Activated T-cell treated with anti-CD3 and anti-CD28 coated beads, Interleukin-2, amount 50 U/mL, for 24 hours (primary cell): ENCODE measurements around the gene PRRC2A.

ENCODE experiments used
- DNase-seq: peaks from one replicate; pipeline ENCODE4 v3.0.0-alpha.2; 2020
- H3K27ac Mint-ChIP-seq: 2 replicates; pipeline ENCODE4 v1.8.0; 2020; ENCODE audit warnings: mild to moderate bottlenecking, mixed read lengths
- H3K27me3 Mint-ChIP-seq: 2 replicates; pipeline ENCODE4 v1.8.0; 2020; ENCODE audit warnings: mixed read lengths
- H3K36me3 Mint-ChIP-seq: 2 replicates; pipeline ENCODE4 v1.8.0; 2020; ENCODE audit warnings: low read depth, mixed read lengths
- H3K4me1 Mint-ChIP-seq: 2 replicates; pipeline ENCODE4 v1.8.0; 2020; ENCODE audit warnings: low read depth, mixed read lengths
- H3K4me3 Mint-ChIP-seq: 2 replicates; pipeline ENCODE4 v1.8.0; 2020; ENCODE audit warnings: mild to moderate bottlenecking, moderate library complexity, mixed read lengths
- H3K9me3 Mint-ChIP-seq: 2 replicates; pipeline ENCODE4 v1.8.0; 2020; ENCODE audit warnings: mixed read lengths

PRRC2A gene

DNA sequence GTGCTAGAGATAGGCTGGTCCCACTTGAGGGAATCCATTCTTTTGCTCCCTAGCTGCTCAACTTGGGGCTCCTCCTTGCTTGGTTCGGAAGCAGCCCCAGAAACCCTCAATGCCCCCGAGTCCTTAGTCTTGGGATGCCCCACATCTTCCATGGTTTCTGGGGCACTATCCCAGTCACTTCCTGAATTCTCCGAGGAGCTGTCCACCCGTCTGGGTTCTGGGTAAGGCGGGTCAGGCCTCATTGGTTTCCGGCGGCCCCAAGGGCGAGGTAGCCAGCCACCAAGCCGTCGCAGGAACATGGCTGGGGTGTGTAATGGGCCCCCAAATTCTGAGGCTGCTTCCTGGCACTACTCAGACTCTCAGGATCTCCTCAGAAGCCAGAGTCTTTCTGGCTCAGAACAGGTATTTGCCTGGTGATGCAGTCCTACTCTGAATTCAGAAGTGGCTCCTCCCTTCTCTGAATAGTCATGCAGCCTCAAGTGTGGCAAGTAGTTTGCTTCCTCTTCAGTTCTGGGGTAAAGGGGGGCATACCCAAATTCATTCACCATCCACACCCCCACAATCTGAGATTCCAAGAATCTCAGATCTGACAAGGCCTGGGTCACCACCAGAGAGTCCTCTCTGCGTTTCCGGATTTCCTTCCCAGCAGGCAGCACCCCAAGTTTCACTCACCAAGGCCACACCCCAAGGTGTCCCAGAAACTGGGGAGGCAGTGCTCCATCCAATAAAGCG lies 39.3 kb downstream of the PRRC2A start:
- Mint-ChIP-seq H3K27me3 (no peaks in the 10 kb centered on the region), H3K4me1 (peaks cover 90% of the 10 kb centered on the region), H3K9me3 (no peaks in the 10 kb centered on the region), H3K36me3 (peaks cover 95% of the 10 kb centered on the region), H3K4me3 (peak overlapping the region; percentile 96), H3K27ac (peak overlapping the region; percentile 96)
- no peak for DNase-seq

DNA sequence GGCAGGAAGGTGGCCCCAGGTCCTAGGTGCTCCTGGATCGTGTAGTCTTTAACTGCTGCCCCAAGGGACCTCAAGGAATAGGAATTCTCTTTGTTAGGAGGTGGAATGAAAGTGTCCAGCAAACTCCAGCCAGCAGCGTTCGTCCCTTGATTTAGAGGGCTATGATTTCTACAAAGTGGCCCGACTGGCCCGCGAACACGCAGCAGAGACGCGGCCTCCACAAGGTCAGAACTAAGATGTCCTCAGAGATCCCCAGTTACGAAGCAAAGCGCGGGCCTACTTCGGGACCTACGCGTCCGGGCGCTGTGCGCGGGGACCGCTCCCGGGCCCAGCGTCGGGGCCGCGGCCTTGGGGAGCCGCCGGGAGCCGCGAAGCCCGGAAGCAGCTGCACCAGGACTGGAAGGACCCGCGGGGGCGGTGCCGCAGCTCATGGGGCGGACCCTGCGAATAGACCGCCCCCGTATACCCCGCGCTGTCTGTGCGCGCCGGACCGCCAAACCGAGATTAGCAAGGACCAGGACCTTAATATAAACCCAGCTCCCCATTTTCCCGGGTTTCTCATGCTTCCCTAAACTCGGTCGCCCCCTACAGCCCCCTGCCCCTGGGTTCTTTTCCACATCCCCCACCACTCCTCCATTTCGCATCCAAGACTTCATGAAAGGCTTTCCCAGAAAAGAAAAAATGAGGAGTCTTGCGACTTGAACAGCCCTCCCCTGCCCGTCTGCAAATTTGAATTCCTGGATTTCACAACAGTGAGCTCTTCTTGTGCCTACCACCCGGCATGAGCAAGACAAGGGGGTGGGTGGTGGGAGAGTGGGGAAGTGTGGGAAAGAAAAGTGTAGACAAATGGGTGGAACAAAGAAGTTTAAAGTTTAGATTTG lies 40.1 kb downstream of the PRRC2A start, which contains the start of gene C6orf47:
Gene C6orf47, minus strand, starts transcription at position 398 of the 881 bp plus-strand sequence. CDS start 831 bp downstream, outside the sequence.
- peaks cover 95% of the 10 kb centered on the region for H3K36me3 Mint-ChIP-seq
- H3K4me1 Mint-ChIP-seq: peaks cover 84% of the 10 kb centered on the region

GRCh38 chr6:31661262-31662123 lies 41.0 kb downstream of the PRRC2A start:
- DNase-seq: no peak
- no peaks in the 10 kb centered on the region for H3K9me3 Mint-ChIP-seq
- H3K4me3 Mint-ChIP-seq: peak overlapping the region; percentile 96
- H3K27me3 Mint-ChIP-seq: no peaks in the 10 kb centered on the region
- peak overlapping the region; percentile 96 for H3K27ac Mint-ChIP-seq
- peaks cover 95% of the 10 kb centered on the region for H3K36me3 Mint-ChIP-seq
- H3K4me1 Mint-ChIP-seq: peaks cover 78% of the 10 kb centered on the region

More for the DNA sequence above, 40.1 kb downstream of the PRRC2A start, which contains the start of gene C6orf47:
- H3K9me3 Mint-ChIP-seq: no peaks in the 10 kb centered on the region
- peak; percentile 83 for DNase-seq
- peak within 1 kb of the TSS; percentile 96 for H3K27ac Mint-ChIP-seq
- H3K4me3 Mint-ChIP-seq: peak within 1 kb of the TSS; percentile 96
- H3K27me3 Mint-ChIP-seq: no peaks in the 10 kb centered on the region

DNA sequence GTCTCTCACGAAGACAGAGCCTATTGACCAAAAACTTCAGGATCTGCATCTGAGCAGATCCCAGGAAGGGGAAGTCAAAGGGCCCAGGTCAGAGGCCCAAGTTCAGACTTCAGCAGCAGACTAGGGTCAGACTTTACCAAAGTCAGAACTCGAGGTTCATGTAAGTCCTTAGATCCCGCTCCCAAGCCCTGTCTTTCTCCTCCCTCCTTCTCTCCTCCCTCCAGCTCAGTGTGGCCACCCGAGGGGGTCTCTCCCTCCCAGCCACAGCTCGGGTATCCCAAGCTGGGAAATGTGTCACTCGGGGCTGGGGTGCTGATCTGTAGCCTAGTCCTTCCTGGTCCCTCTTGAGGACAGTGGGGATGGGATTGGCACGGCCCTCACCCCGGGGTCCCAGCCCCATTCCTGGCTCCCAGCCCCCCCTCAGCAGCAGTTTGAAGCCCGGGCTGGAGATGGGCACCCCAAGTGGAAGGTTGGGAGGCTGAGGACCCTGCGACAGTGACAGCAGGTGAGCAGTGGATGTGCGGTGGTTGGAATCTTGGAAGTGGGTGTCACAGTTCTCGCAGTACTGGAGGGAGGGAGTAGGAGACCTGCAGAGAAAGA lies 41.7 kb downstream of the PRRC2A start:
- peak overlapping the region; percentile 76 for H3K27ac Mint-ChIP-seq
- H3K27me3 Mint-ChIP-seq: no peaks in the 10 kb centered on the region
- H3K9me3 Mint-ChIP-seq: no peaks in the 10 kb centered on the region
- H3K4me3 Mint-ChIP-seq: peak overlapping the region; percentile 53
- no peak for DNase-seq
- peaks cover 97% of the 10 kb centered on the region for H3K36me3 Mint-ChIP-seq
- peaks cover 78% of the 10 kb centered on the region for H3K4me1 Mint-ChIP-seq

GRCh38 chr6:31663126-31663960 lies 42.8 kb downstream of the PRRC2A start:
- DNase-seq: no peak
- no peaks in the 10 kb centered on the region for H3K27me3 Mint-ChIP-seq
- H3K4me1 Mint-ChIP-seq: peaks cover 78% of the 10 kb centered on the region
- no peaks in the 10 kb centered on the region for H3K9me3 Mint-ChIP-seq
- peak overlapping the region; percentile 97 for H3K27ac Mint-ChIP-seq
- H3K36me3 Mint-ChIP-seq: peaks cover 98% of the 10 kb centered on the region
- H3K4me3 Mint-ChIP-seq: peak overlapping the region; percentile 89

- peak overlapping the region; percentile 89 for H3K4me3 Mint-ChIP-seq
- peak overlapping the region; percentile 97 for H3K27ac Mint-ChIP-seq
- peaks cover 78% of the 10 kb centered on the region for H3K4me1 Mint-ChIP-seq
- peaks cover 98% of the 10 kb centered on the region for H3K36me3 Mint-ChIP-seq
- no peaks in the 10 kb centered on the region for H3K9me3 Mint-ChIP-seq
- no peak for DNase-seq
- no peaks in the 10 kb centered on the region for H3K27me3 Mint-ChIP-seq
Observed at GRCh38 chr6:31663961-31664789, 43.7 kb downstream of the PRRC2A start.

DNA sequence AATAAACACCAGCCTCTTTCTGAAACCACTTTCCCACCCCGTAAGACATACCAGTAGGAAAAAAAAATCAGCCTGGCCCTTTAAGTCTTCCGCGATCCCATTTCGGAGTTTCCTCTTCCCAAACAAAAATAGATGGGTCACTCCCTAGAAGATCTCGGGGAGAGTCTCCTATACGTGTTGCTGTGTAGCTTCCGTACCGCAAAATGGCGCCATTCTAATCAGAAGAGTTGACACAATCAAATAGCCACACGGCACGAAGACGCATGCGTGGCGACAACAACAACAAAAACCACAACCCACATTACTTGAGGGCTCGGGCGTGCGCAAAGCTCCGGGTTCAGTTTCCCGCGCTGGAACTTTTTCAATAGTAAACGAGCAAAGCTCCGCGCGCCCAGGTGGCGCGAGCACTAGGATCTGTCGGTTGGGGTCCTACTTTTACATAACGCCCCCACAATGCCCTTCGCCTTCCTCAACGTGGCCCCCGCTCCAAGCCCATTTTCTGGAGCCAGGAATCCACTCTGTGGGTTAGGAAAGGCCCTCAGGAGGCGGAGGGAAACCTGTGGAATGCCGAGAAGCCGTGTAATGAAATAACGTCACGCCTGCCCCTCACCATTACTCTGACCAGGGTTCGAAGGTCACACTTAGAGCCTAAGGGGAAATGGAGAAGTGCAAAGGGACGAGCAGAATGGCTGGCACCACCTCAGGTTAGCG lies 44.4 kb downstream of the PRRC2A start, which contains the start of gene GPANK1:
Gene GPANK1, minus strand, starts transcription at position 208 of the 711 bp plus-strand sequence. CDS start 519 bp downstream, outside the sequence.
- Mint-ChIP-seq H3K27me3 (no peaks in the 10 kb centered on the region), H3K36me3 (peaks cover 98% of the 10 kb centered on the region), H3K27ac (peak within 1 kb of the TSS; percentile 97), H3K9me3 (no peaks in the 10 kb centered on the region), H3K4me1 (peaks cover 76% of the 10 kb centered on the region), H3K4me3 (peak within 1 kb of the TSS; percentile 89)
- DNase-seq: peak; percentile 86

DNA sequence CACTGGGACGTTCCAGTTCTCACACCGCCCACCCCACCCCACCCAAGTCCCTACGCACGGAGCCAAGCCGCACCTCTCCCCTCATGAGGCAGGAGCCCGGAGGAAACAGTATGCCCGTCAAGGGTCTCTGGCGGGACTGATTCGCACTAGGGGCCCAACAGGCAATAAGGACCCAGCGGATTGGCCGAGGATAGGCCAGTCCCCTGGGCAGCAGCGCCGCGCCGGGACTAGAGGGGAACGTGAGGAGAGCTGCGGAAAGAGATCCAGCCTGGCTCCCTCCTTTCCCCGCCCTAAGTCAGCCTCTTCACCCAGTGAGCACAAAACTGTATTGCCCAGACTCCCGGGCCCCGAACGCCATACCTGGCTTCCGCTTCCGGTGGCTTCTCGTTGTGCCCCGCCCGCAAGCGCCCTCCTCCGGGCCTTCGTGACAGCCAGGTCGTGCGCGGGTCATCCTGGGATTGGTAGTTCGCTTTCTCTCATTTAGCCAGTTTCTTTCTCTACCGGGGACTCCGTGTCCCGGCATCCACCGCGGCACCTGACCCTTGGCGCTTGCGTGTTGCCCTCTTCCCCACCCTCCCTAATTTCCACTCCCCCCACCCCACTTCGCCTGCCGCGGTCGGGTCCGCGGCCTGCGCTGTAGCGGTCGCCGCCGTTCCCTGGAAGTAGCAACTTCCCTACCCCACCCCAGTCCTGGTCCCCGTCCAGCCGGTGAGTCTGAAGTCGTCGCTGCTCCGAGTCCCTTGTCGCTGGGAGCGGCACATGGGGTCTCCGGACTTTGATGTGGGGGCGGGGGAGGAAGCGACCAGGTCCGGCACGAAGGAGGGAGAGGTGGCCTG lies 45.2 kb downstream of the PRRC2A start, which contains the start of gene CSNK2B:
Gene CSNK2B, plus strand, starts transcription at position 580 of the 836 bp plus-strand sequence. CDS start 752 bp downstream, outside the sequence.
- Mint-ChIP-seq H3K4me3 (peak within 1 kb of the TSS; percentile 89), H3K27ac (peak within 1 kb of the TSS; percentile 97), H3K36me3 (peaks cover 100% of the 10 kb centered on the region), H3K9me3 (no peaks in the 10 kb centered on the region), H3K4me1 (peaks cover 74% of the 10 kb centered on the region), H3K27me3 (no peaks in the 10 kb centered on the region)
- peak; percentile 97 for DNase-seq

- Mint-ChIP-seq H3K27me3 (no peaks in the 10 kb centered on the region), H3K36me3 (peaks cover 100% of the 10 kb centered on the region), H3K27ac (peak overlapping the region; percentile 97), H3K4me1 (peaks cover 67% of the 10 kb centered on the region), H3K9me3 (no peaks in the 10 kb centered on the region), H3K4me3 (peak overlapping the region; percentile 89)
- no peak for DNase-seq
Observed at GRCh38 chr6:31666337-31666965, 45.9 kb downstream of the PRRC2A start.

- DNase-seq: no peak
- peak within 1 kb of the TSS; percentile 79 for H3K27ac Mint-ChIP-seq
- no peaks in the 10 kb centered on the region for H3K27me3 Mint-ChIP-seq
- peaks cover 38% of the 10 kb centered on the region for H3K4me1 Mint-ChIP-seq
- H3K4me3 Mint-ChIP-seq: no peak within 1 kb of the TSS
- H3K36me3 Mint-ChIP-seq: peaks cover 95% of the 10 kb centered on the region
- H3K9me3 Mint-ChIP-seq: no peaks in the 10 kb centered on the region
Observed at GRCh38 chr6:31669676-31670075, 49.2 kb downstream of the PRRC2A start, which contains the start of gene LY6G5B. TSS of gene LY6G5B (plus strand) at chr6:31669976. CDS start at chr6:31670951, 975 bp downstream.
